ENCODE results near the gene C5orf22.
A peak's percentile ranks its signal among the peaks of the same experiment; 100 is the strongest.

The C5orf22 gene

GRCh38 chr5:31500256-31500655 lies 31.8 kb upstream of the C5orf22 start:
- H3K36me3 ChIP-seq (replicated peaks in 1 of 2; ENCODE audit: control insufficient read depth in 2 of 2, insufficient read depth in 2 of 2, low read length in 2 of 2), result peaks cover 70 to 100% of the 10 kb centered on the region in 2 donors
- no peak overlapping the region for H2BK12ac ChIP-seq (ENCODE audit: low read length)
- H4K8ac ChIP-seq (ENCODE audit: low read depth, low read length), result no peak overlapping the region
- no peak overlapping the region for H3K18ac ChIP-seq (ENCODE audit: low read length)
- no peak overlapping the region for H3K4ac ChIP-seq (ENCODE audit: low read length)
- H3K79me1 ChIP-seq (ENCODE audit: low read depth, low read length), result no peaks in the 10 kb centered on the region
- no peak overlapping the region for H2BK15ac ChIP-seq (ENCODE audit: low read length)
- no peak overlapping the region for H4K91ac ChIP-seq (ENCODE audit: low read depth, low read length, poor library complexity)
- H3K23ac ChIP-seq (ENCODE audit: low read depth, low read length, poor library complexity), result no peak overlapping the region
- DNase-seq (ENCODE audit: low spot score), result no peak
- no peak overlapping the region for H2BK120ac ChIP-seq (ENCODE audit: low read depth, low read length)
- no peak overlapping the region for H3K27ac ChIP-seq (replicated peaks; ENCODE audit: low read length)
- no peak overlapping the region for H3K14ac ChIP-seq (ENCODE audit: low read length)
- no peak overlapping the region for H2AK5ac ChIP-seq (ENCODE audit: low read depth, low read length)
- no peak overlapping the region for H2BK5ac ChIP-seq (ENCODE audit: low read length)
- H3K9me3 ChIP-seq (replicated peaks in 1 of 2; ENCODE audit: control insufficient read depth in 2 of 2, insufficient read depth in 1 of 2, low read depth in 1 of 2, low read length in 2 of 2), result peaks cover 0 to 3% of the 10 kb centered on the region in 2 donors
- H3K4me2 ChIP-seq (ENCODE audit: insufficient read depth, low read length, poor library complexity, severe bottlenecking), result no peak overlapping the region
- H3K4me3 ChIP-seq (ENCODE audit: low read length in 2 of 2), result no peak overlapping the region
- no peaks in the 10 kb centered on the region for H3K4me1 ChIP-seq (ENCODE audit: control insufficient read depth in 2 of 2, insufficient read depth in 1 of 2, low read depth in 1 of 2, low read length in 2 of 2)
- WGBS, 2 donors (ENCODE audit: extremely low coverage in 2 of 2, insufficient read length in 2 of 2, insufficient replicate concordance in 1 of 2), result no CpG with 5 or more reads among the region's 4 CpGs
- no peaks in the 10 kb centered on the region for H3K27me3 ChIP-seq (ENCODE audit: control insufficient read depth in 3 of 3, insufficient read depth in 3 of 3, low read depth in 1 of 3, low read length in 3 of 3)
- no peak overlapping the region for H3K9ac ChIP-seq (ENCODE audit: low read depth, low read length, poor library complexity)
- no peak overlapping the region for H2AFZ ChIP-seq (ENCODE audit: low read length)

DNA sequence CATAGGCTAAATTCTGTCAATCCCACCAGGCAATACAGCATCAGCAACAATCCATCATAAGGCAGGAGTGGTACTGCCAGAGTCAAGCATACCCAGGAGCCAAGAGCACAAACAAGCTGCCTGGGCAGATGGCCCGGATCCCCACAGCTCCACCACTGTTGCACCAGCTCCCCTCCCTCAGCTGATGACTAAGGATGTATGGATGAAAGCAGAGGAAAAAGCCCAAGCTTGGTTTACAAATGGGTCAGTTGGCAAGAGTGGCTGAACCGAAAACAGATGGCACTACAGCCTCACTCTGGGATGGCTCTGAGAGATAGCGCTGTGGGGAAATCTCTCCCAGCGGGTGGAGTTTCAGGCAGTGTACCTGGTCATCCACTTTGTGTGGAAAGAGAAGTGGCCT lies 29.6 kb upstream of the C5orf22 start:
- Histone ChIP-seq H2BK15ac (ENCODE audit: low read length) (no peak overlapping the region), H4K8ac (ENCODE audit: low read depth, low read length) (peak overlapping the region; percentile 29)
- no CpG with 5 or more reads among the region's 4 CpGs for WGBS, 2 donors (ENCODE audit: extremely low coverage in 2 of 2, insufficient read length in 2 of 2, insufficient replicate concordance in 1 of 2)

GRCh38 chr5:31504529-31504928 lies 27.6 kb upstream of the C5orf22 start:
- no peaks in the 10 kb centered on the region for H3K27me3 ChIP-seq (ENCODE audit: control insufficient read depth in 3 of 3, insufficient read depth in 3 of 3, low read depth in 1 of 3, low read length in 3 of 3)
- H3K4me3 ChIP-seq (ENCODE audit: low read length in 2 of 2), result no peak overlapping the region
- H3K4me2 ChIP-seq (ENCODE audit: insufficient read depth, low read length, poor library complexity, severe bottlenecking), result no peak overlapping the region
- no peak overlapping the region for H4K91ac ChIP-seq (ENCODE audit: low read depth, low read length, poor library complexity)
- H2AK5ac ChIP-seq (ENCODE audit: low read depth, low read length), result no peak overlapping the region
- H3K14ac ChIP-seq (ENCODE audit: low read length), result no peak overlapping the region
- H2BK5ac ChIP-seq (ENCODE audit: low read length), result no peak overlapping the region
- no peak overlapping the region for H4K8ac ChIP-seq (ENCODE audit: low read depth, low read length)
- H3K9me3 ChIP-seq (replicated peaks in 1 of 2; ENCODE audit: control insufficient read depth in 2 of 2, insufficient read depth in 1 of 2, low read depth in 1 of 2, low read length in 2 of 2), result peaks cover 0 to 3% of the 10 kb centered on the region in 2 donors
- H3K79me1 ChIP-seq (ENCODE audit: low read depth, low read length), result no peaks in the 10 kb centered on the region
- H3K27ac ChIP-seq (replicated peaks; ENCODE audit: low read length), result no peak overlapping the region
- no peaks in the 10 kb centered on the region for H3K4me1 ChIP-seq (ENCODE audit: control insufficient read depth in 2 of 2, insufficient read depth in 1 of 2, low read depth in 1 of 2, low read length in 2 of 2)
- no peak overlapping the region for H2BK15ac ChIP-seq (ENCODE audit: low read length)
- no peak overlapping the region for H3K18ac ChIP-seq (ENCODE audit: low read length)
- H3K9ac ChIP-seq (ENCODE audit: low read depth, low read length, poor library complexity), result no peak overlapping the region
- peaks cover 49 to 95% of the 10 kb centered on the region in 2 donors for H3K36me3 ChIP-seq (replicated peaks in 1 of 2; ENCODE audit: control insufficient read depth in 2 of 2, insufficient read depth in 2 of 2, low read length in 2 of 2)
- no peak overlapping the region for H2AFZ ChIP-seq (ENCODE audit: low read length)
- H3K23ac ChIP-seq (ENCODE audit: low read depth, low read length, poor library complexity), result no peak overlapping the region
- no peak for DNase-seq (ENCODE audit: low spot score)
- H2BK12ac ChIP-seq (ENCODE audit: low read length), result no peak overlapping the region
- no peak overlapping the region for H2BK120ac ChIP-seq (ENCODE audit: low read depth, low read length)
- no peak overlapping the region for H3K4ac ChIP-seq (ENCODE audit: low read length)
- no CpG with 5 or more reads among the region's 10 CpGs for WGBS, 2 donors (ENCODE audit: extremely low coverage in 2 of 2, insufficient read length in 2 of 2, insufficient replicate concordance in 1 of 2)

More for the DNA sequence above, 29.6 kb upstream of the C5orf22 start:
- no peak overlapping the region for H2BK120ac ChIP-seq (ENCODE audit: low read depth, low read length)
- peaks cover 0 to 3% of the 10 kb centered on the region in 2 donors for H3K9me3 ChIP-seq (replicated peaks in 1 of 2; ENCODE audit: control insufficient read depth in 2 of 2, insufficient read depth in 1 of 2, low read depth in 1 of 2, low read length in 2 of 2)
- H2BK5ac ChIP-seq (ENCODE audit: low read length), result no peak overlapping the region
- H3K4me3 ChIP-seq (ENCODE audit: low read length in 2 of 2), result no peak overlapping the region
- no peak overlapping the region for H3K4ac ChIP-seq (ENCODE audit: low read length)
- peaks cover 53 to 97% of the 10 kb centered on the region in 2 donors for H3K36me3 ChIP-seq (replicated peaks in 1 of 2; ENCODE audit: control insufficient read depth in 2 of 2, insufficient read depth in 2 of 2, low read length in 2 of 2)
- H3K23ac ChIP-seq (ENCODE audit: low read depth, low read length, poor library complexity), result no peak overlapping the region
- no peak for DNase-seq (ENCODE audit: low spot score)
- no peak overlapping the region for H2BK12ac ChIP-seq (ENCODE audit: low read length)
- H3K14ac ChIP-seq (ENCODE audit: low read length), result no peak overlapping the region
- H3K4me2 ChIP-seq (ENCODE audit: insufficient read depth, low read length, poor library complexity, severe bottlenecking), result no peak overlapping the region
- no peak overlapping the region for H3K9ac ChIP-seq (ENCODE audit: low read depth, low read length, poor library complexity)
- no peak overlapping the region for H2AK5ac ChIP-seq (ENCODE audit: low read depth, low read length)
- no peaks in the 10 kb centered on the region for H3K27me3 ChIP-seq (ENCODE audit: control insufficient read depth in 3 of 3, insufficient read depth in 3 of 3, low read depth in 1 of 3, low read length in 3 of 3)
- H2AFZ ChIP-seq (ENCODE audit: low read length), result no peak overlapping the region
- no peak overlapping the region for H4K91ac ChIP-seq (ENCODE audit: low read depth, low read length, poor library complexity)
- no peak overlapping the region for H3K27ac ChIP-seq (replicated peaks; ENCODE audit: low read length)
- no peaks in the 10 kb centered on the region for H3K79me1 ChIP-seq (ENCODE audit: low read depth, low read length)
- H3K18ac ChIP-seq (ENCODE audit: low read length), result no peak overlapping the region
- no peaks in the 10 kb centered on the region for H3K4me1 ChIP-seq (ENCODE audit: control insufficient read depth in 2 of 2, insufficient read depth in 1 of 2, low read depth in 1 of 2, low read length in 2 of 2)

DNA sequence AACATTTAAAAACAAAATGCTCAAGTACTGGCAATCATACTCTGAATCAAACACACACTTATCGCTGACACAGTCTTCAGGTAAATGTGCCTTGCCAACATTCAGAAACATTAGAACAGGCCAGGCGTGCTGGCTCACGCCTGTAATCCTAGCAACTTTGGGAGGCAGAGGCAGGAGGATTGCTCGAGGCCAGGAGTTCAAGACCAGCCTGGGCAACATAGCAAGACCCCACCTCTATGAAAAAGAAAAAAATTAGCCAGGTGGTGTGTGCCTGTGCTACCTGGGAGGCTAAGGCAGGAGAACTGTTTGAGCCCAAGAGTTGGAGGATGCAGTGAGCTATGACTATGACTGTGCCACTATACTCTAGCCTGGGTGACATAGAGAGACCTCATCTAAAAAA lies 20.8 kb upstream of the C5orf22 start:
- Histone ChIP-seq H4K91ac (ENCODE audit: low read depth, low read length, poor library complexity) (no peak overlapping the region), H3K9me3 (replicated peaks in 1 of 2; ENCODE audit: control insufficient read depth in 2 of 2, insufficient read depth in 1 of 2, low read depth in 1 of 2, low read length in 2 of 2) (no peaks in the 10 kb centered on the region), H4K8ac (ENCODE audit: low read depth, low read length) (no peak overlapping the region), H2BK15ac (ENCODE audit: low read length) (no peak overlapping the region), H3K9ac (ENCODE audit: low read depth, low read length, poor library complexity) (no peak overlapping the region), H2BK5ac (ENCODE audit: low read length) (no peak overlapping the region), H3K4me2 (ENCODE audit: insufficient read depth, low read length, poor library complexity, severe bottlenecking) (no peak overlapping the region), H2AK5ac (ENCODE audit: low read depth, low read length) (no peak overlapping the region), H2AFZ (ENCODE audit: low read length) (no peak overlapping the region), H3K23ac (ENCODE audit: low read depth, low read length, poor library complexity) (no peak overlapping the region), H3K79me1 (ENCODE audit: low read depth, low read length) (peaks cover 1% of the 10 kb centered on the region), H3K18ac (ENCODE audit: low read length) (no peak overlapping the region), H3K36me3 (replicated peaks in 1 of 2; ENCODE audit: control insufficient read depth in 2 of 2, insufficient read depth in 2 of 2, low read length in 2 of 2) (peaks cover 41 to 95% of the 10 kb centered on the region in 2 donors), H3K4ac (ENCODE audit: low read length) (no peak overlapping the region), H3K14ac (ENCODE audit: low read length) (no peak overlapping the region), H3K4me1 (ENCODE audit: control insufficient read depth in 2 of 2, insufficient read depth in 1 of 2, low read depth in 1 of 2, low read length in 2 of 2) (no peaks in the 10 kb centered on the region), H3K4me3 (ENCODE audit: low read length in 2 of 2) (no peak overlapping the region), H2BK120ac (ENCODE audit: low read depth, low read length) (no peak overlapping the region), H3K27ac (replicated peaks; ENCODE audit: low read length) (no peak overlapping the region), H3K27me3 (ENCODE audit: control insufficient read depth in 3 of 3, insufficient read depth in 3 of 3, low read depth in 1 of 3, low read length in 3 of 3) (no peaks in the 10 kb centered on the region), H2BK12ac (ENCODE audit: low read length) (no peak overlapping the region)
- DNase-seq (ENCODE audit: low spot score), result no peak
- no CpG with 5 or more reads among the region's 4 CpGs for WGBS, 2 donors (ENCODE audit: extremely low coverage in 2 of 2, insufficient read length in 2 of 2, insufficient replicate concordance in 1 of 2)

Measured in neuronal stem cell (in vitro differentiated cells).